Gastrocnemius medialis (tissue), 4 donors: ENCODE measurements around the gene OXT. TPM values are rescaled to one million over a fixed set of nuclear protein-coding genes. Genes with fewer than 3 reads are reported as not detected.

Experiments used
- ATAC-seq, 2 donors: fragments of 150-250 bp; one replicate each; pipeline ENCODE4 v1.9.1; 2016
- DNase-seq, 2 donors: peaks; one replicate each; pipeline ENCODE4 v3.0.0-alpha.2; 2019
- H3K27ac ChIP-seq, 4 donors: fragments of 200-600 bp; sonication (generic); 1 replicate in 1 of 4; 2 replicates in 3 of 4; pipeline ENCODE4 v1.5.1; 2016 to 2018; ENCODE audit warnings: mild to moderate bottlenecking in 2 of 4, moderate library complexity in 1 of 4
- H3K27me3 ChIP-seq, 3 donors: fragments of 200-600 bp; sonication (generic) in 2 of 3; 1 replicate in 1 of 3; 2 replicates in 2 of 3; pipeline versions ENCODE4 v1.5.1 to v1.6.0; 2016 to 2019; ENCODE audit warnings: mild to moderate bottlenecking in 1 of 3, moderate library complexity in 1 of 3
- H3K36me3 ChIP-seq, 2 donors: fragments of 200-600 bp; sonication (generic) in 1 of 2; one replicate each; pipeline ENCODE4 v1.5.1; 2017 to 2018
- H3K4me1 ChIP-seq, 2 donors: fragments of 200-600 bp; sonication (generic) in 1 of 2; one replicate each; pipeline ENCODE4 v1.5.1; 2016 to 2017; ENCODE audit warnings: mild to moderate bottlenecking in 2 of 2
- H3K4me3 ChIP-seq, 4 donors: fragments of 200-600 bp; sonication (generic) in 3 of 4; 1 replicate in 1 of 4; 2 replicates in 3 of 4; pipeline ENCODE4 v1.5.1; 2016 to 2019; ENCODE audit warnings: mild to moderate bottlenecking in 2 of 4
- H3K9me3 ChIP-seq, 3 donors: fragments of 200-600 bp; sonication (generic) in 2 of 3; 1 replicate in 1 of 3; 2 replicates in 2 of 3; pipeline ENCODE4 v1.5.1; 2016 to 2019
- CTCF ChIP-seq, 5 experiments: fragments of 450-650 bp in 3 of 5; fragments of 200-600 bp in 2 of 5; sonication (generic) in 2 of 5; IDR thresholded peaks in 4 of 5; conservative IDR thresholded peaks in 1 of 5; 1 replicate in 4 of 5; 2 replicates in 1 of 5; pipeline ENCODE4 v1.5.1; 2016 to 2019; ENCODE audit warnings: antibody characterized with exemption in 5 of 5, mild to moderate bottlenecking in 3 of 5, moderate library complexity in 3 of 5
- POLR2A ChIP-seq, 2 donors: fragments of 450-650 bp; IDR thresholded peaks; one replicate each; pipeline ENCODE4 v1.6.1; 2017; ENCODE audit warnings: antibody characterized with exemption in 2 of 2, mild to moderate bottlenecking in 2 of 2, moderate library complexity in 2 of 2
- in situ Hi-C, 4 donors: fragments of 200-750 bp; cut with MboI; loops; one replicate each; pipeline versions ENCODE4 v1.15.0 to v1.8.0; 2017; ENCODE audit warnings: low sequenced_read_pairs in 4 of 4
- intact Hi-C: fragments of 100-400 bp; cut with DNase I; formaldehyde crosslinking; loops from one replicate; pipeline ENCODE4 v1.15.1; 2023; ENCODE audit warnings: low total_unique reads
- total RNA-seq, 4 donors: library from RNA; depleted of rRNA; stranded (reverse); fragments of >200 nt; gene quantifications; one replicate each; pipeline versions ENCODE4 v1.1.0 to v1.2.3, GENCODE V29; 2016

OXT gene
- total RNA-seq, 4 donors from 2014 or later: 2.2 TPM; not detected in 3

- TF ChIP-seq CTCF (IDR thresholded peaks at IDR 0.05 in 4 of 5, conservative IDR thresholded peaks at IDR 0.05 in 1 of 5) (no peak), POLR2A (IDR thresholded peaks at IDR 0.05) (no peak)
- Histone ChIP-seq H3K4me3 (peak overlapping the region in 2 of 4 donors; percentile 28 to 38), H3K27ac (no peak overlapping the region), H3K4me1 (peaks cover 11% of the 10 kb centered on the region in 2 donors), H3K9me3 (no peaks in the 10 kb centered on the region), H3K27me3 (peaks cover 5 to 15% (median 10%) of the 10 kb centered on the region in 3 donors), H3K36me3 (no peaks in the 10 kb centered on the region)
- in situ Hi-C loops: no loop called here
- no peak for ATAC-seq
- DNase-seq: no peak
- intact Hi-C loops: no loop called here
These were observed 11.8 kb downstream of the OXT start for GRCh38 chr20:3082955-3083952.

GRCh38 chr20:3084283-3084985 is 13.0 kb downstream of the OXT start, which contains the start of gene AVP:
TSS of gene AVP (minus strand) at chr20:3084724. CDS start at chr20:3084674, 50 bp downstream.
- intact Hi-C loops: no loop called here
- H3K27ac ChIP-seq: no peak within 1 kb of the TSS

GRCh38 chr20:3084986-3085360 is 13.6 kb downstream of the OXT start:
- Histone ChIP-seq H3K4me1 (peaks cover 11% of the 10 kb centered on the region in 2 donors), H3K9me3 (no peaks in the 10 kb centered on the region), H3K4me3 (no peak overlapping the region), H3K36me3 (no peaks in the 10 kb centered on the region), H3K27ac (no peak overlapping the region), H3K27me3 (peaks cover 5 to 15% (median 10%) of the 10 kb centered on the region in 3 donors)
- intact Hi-C loops: no loop called here
- in situ Hi-C loops: no loop called here
- TF ChIP-seq CTCF (IDR thresholded peaks at IDR 0.05 in 4 of 5, conservative IDR thresholded peaks at IDR 0.05 in 1 of 5) (no peak), POLR2A (IDR thresholded peaks at IDR 0.05) (no peak)
- no peak for DNase-seq
- ATAC-seq: no peak

More at GRCh38 chr20:3084283-3084985, 13.0 kb downstream of the OXT start, which contains the start of gene AVP:
- TF ChIP-seq POLR2A (IDR thresholded peaks at IDR 0.05): no peak
- TF ChIP-seq CTCF (IDR thresholded peaks at IDR 0.05 in 4 of 5, conservative IDR thresholded peaks at IDR 0.05 in 1 of 5): no peak
- no peak within 1 kb of the TSS for H3K4me3 ChIP-seq
- ATAC-seq (no peak), DNase-seq (no peak)
- H3K9me3 ChIP-seq: no peaks in the 10 kb centered on the region
- no peaks in the 10 kb centered on the region for H3K36me3 ChIP-seq
- peaks cover 5 to 15% (median 10%) of the 10 kb centered on the region in 3 donors for H3K27me3 ChIP-seq
- in situ Hi-C loops: no loop called here
- peaks cover 11% of the 10 kb centered on the region in 2 donors for H3K4me1 ChIP-seq

GRCh38 chr20:3085571-3086072 is 14.2 kb downstream of the OXT start:
- ATAC-seq (no peak), DNase-seq (no peak)
- in situ Hi-C loops: no loop called here
- no peak overlapping the region for H3K27ac ChIP-seq
- no peak overlapping the region for H3K4me3 ChIP-seq
- peaks cover 9 to 15% (median 10%) of the 10 kb centered on the region in 3 donors for H3K27me3 ChIP-seq
- intact Hi-C loops: no loop called here
- H3K4me1 ChIP-seq: peaks cover 8 to 9% of the 10 kb centered on the region in 2 donors
- no peaks in the 10 kb centered on the region for H3K36me3 ChIP-seq
- H3K9me3 ChIP-seq: no peaks in the 10 kb centered on the region
- TF ChIP-seq POLR2A (IDR thresholded peaks at IDR 0.05) (no peak), CTCF (IDR thresholded peaks at IDR 0.05 in 4 of 5, conservative IDR thresholded peaks at IDR 0.05 in 1 of 5) (no peak)
